NK-92 treated with Interleukin-12 subunit alpha and Interleukin-12 subunit beta, amount 100 ng/mL, for 24 hours (cell line): ENCODE results near the gene CES4A.
"Not testable (repeated sequence)": the region's sequence is repeated elsewhere in the genome, so short reads cannot be mapped to it uniquely, and the experiment has no call there.

Source experiments
- DNase-seq: peaks from one replicate; lab custom pipeline; 2025; lab: John Stamatoyannopoulos, UW

The CES4A gene

GRCh38 chr16:66956154-66956457 is 32.3 kb upstream of the CES4A start:
- DNase-seq, result not testable (repeated sequence)

GRCh38 chr16:66958857-66959703 is 29.3 kb upstream of the CES4A start:
- DNase-seq, result no peak

- no peak for DNase-seq
Observed at GRCh38 chr16:66959704-66960161, 28.7 kb upstream of the CES4A start.

GRCh38 chr16:66960270-66960669 is 28.1 kb upstream of the CES4A start:
- no peak for DNase-seq

GRCh38 chr16:66961065-66961744 is 27.2 kb upstream of the CES4A start, which contains the start of gene CES3:
Gene CES3 (plus strand): TSS chr16:66961266. CDS start chr16:66961308, 42 bp downstream.
- no peak for DNase-seq

- DNase-seq, result no peak
Observed at GRCh38 chr16:66961914-66962313, 26.5 kb upstream of the CES4A start.

GRCh38 chr16:66964049-66964448 is 24.3 kb upstream of the CES4A start:
- no peak for DNase-seq

GRCh38 chr16:66968847-66969246 is 19.5 kb upstream of the CES4A start:
- no peak for DNase-seq

- no peak for DNase-seq
Observed at GRCh38 chr16:66970775-66971720, 17.3 kb upstream of the CES4A start.

- DNase-seq, result no peak
Observed at GRCh38 chr16:66972983-66973382, 15.4 kb upstream of the CES4A start.

GRCh38 chr16:66973716-66974115 is 14.7 kb upstream of the CES4A start:
- DNase-seq, result no peak

GRCh38 chr16:66974156-66974931 is 14.0 kb upstream of the CES4A start:
- not testable (repeated sequence) for DNase-seq

GRCh38 chr16:66974932-66975246 is 13.5 kb upstream of the CES4A start:
- DNase-seq, result not testable (repeated sequence)

GRCh38 chr16:66975302-66975893 is 13.0 kb upstream of the CES4A start:
- DNase-seq, result no peak

GRCh38 chr16:66976746-66977145 is 11.6 kb upstream of the CES4A start:
- DNase-seq, result no peak

GRCh38 chr16:66977341-66978113 is 10.9 kb upstream of the CES4A start:
- peak; percentile 68 for DNase-seq

GRCh38 chr16:66979011-66979717 is 9.2 kb upstream of the CES4A start:
- no peak for DNase-seq

- DNase-seq, result no peak
Observed at GRCh38 chr16:66983033-66983432, 5.4 kb upstream of the CES4A start.

- peak; percentile 20 for DNase-seq
Observed at GRCh38 chr16:66984892-66985311, 3.5 kb upstream of the CES4A start.

GRCh38 chr16:66986559-66986958 is 1.8 kb upstream of the CES4A start:
- DNase-seq, result peak; percentile 43
